HG02610 (cell line): ENCODE measurements around the gene MYH16.
"Not testable (repeated sequence)": the region's sequence is repeated elsewhere in the genome, so short reads cannot be mapped to it uniquely, and the experiment has no call there.

Experiments used
- ATAC-seq: cut with Tn5 transposase; IDR thresholded peaks from one replicate; pipeline ENCODE4 v1.9.1; 2021; ENCODE audit warnings: mild to moderate bottlenecking, moderate library complexity; ENCODE audit not compliant: unreplicated experiment

MYH16 gene

GRCh38 chr7:99301496-99301895 lies 28.9 kb downstream of the MYH16 start:
- no peak for ATAC-seq

DNA sequence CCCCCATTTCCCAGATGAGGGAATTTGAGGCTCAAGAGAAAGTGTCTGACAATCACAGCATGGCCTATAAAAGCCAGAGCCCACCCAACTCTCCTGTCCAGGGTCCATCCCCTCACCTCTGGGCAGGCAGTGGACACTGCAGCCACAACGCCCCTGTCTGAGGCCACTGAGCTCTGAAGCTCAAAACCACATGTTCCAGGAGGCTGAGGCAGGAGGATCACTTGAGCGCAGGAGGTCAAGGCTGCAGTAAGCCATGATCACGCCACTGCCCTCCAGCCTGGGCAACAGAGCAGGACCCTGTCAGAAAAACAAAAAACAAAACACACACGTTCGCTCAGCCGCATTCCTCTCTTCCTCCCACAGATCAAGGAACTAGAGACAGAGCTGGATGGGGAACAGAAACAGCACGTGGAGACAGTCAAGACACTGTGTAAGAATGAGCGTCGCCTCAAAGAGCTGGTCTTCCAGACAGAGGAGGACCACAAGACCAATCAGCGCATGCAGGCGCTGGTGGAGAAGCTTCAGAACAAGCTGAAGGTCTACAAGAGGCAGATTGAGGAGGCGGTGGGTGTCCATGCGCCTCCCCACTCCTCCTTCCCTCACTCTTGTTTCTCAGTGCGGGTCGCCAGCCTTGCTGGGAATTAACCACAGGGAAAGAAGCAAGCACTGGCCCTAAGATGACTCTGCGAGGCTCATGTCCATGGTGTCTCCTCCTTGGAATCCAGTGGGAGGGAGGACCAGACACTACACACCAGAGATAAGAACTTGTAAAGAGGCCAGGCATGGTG lies 33.0 kb downstream of the MYH16 start:
- ATAC-seq: no peak

GRCh38 chr7:99308461-99309074 lies 35.9 kb downstream of the MYH16 start:
- ATAC-seq: no peak

DNA sequence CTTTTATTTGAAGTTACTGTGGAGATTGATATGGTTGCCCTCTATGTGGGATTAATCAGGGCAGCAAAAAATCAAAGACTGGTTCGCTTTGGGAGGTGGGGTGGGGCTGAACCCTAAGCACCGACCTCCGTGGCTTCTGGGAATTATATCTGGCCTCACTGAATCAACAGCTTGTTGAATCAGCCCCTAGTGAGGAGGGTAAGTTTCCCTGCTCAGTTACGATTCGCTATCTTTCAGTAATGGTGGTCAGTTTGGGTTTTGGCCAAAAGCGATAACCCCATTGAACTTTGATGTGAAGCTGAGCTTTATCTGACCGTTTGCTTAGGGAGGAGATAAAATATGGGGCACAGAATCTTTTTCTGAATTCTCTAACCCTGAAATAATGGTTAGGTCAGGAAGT lies 36.5 kb downstream of the MYH16 start:
- no peak for ATAC-seq

GRCh38 chr7:99310004-99310403 lies 37.4 kb downstream of the MYH16 start:
- no peak for ATAC-seq

DNA sequence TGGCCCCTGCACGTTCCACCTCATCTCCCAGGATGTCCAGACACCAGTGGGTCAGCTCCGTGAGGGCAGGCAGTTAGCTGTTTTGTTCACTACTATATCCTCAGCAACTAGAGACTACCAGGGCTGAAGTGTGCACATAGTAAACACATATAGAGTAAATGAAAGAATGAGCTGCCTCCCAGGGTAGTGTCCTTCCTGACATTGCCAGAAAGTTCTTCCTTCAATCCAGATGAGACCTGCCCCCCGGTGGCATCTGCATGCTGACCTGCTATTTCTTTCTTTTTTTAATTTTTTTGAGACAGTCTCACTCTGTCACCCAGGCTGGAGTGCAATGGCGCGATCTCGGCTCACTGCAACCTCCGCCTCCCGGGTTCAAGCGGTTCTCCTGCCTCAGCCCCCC lies 39.1 kb downstream of the MYH16 start:
- no peak for ATAC-seq

DNA sequence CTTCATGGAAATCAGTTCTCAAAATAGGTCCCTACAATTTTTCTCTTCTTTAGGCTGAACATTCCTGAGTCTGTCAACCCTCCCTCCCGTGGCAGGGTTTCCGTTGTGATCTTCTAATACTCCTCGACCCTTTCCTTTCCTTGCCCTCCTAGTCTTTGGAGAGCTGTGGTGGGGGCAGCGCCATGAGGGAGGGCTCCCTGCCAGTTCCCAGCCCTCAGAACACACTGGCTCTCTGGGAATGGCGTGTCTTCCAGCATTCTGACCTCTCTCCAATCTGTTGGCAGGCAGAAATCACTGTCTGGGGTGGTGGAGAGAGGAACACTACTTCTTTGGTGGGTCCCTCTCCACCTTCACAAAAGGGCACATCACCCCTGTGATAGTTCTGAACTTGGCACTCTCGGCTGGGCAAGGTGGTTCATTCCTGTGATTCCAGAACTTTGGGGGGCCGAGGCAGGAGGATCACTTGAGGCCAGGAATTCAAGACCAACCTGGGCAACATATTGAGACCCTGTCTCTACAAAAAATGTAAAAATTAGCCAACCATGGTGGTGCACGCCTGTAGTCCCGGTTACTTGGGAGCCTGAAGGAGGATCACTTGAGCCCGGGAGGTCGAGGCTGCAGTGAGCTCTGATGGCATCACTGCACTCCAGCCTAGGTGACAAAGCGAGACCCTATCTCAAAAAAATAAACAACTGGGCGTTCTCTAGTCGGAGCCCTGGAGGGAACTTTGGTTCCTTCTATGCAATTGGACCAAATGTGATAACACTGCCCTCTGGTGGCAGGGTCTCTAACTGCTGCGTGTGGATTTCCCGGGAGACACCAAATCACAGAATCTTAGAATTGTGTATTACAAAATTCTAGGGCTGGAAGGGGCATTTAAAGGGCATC lies 39.9 kb downstream of the MYH16 start:
- ATAC-seq: no peak

GRCh38 chr7:99313204-99313573 lies 40.5 kb downstream of the MYH16 start:
- no peak for ATAC-seq

- ATAC-seq: no peak
Measured at GRCh38 chr7:99314504-99314903, 41.9 kb downstream of the MYH16 start.

DNA sequence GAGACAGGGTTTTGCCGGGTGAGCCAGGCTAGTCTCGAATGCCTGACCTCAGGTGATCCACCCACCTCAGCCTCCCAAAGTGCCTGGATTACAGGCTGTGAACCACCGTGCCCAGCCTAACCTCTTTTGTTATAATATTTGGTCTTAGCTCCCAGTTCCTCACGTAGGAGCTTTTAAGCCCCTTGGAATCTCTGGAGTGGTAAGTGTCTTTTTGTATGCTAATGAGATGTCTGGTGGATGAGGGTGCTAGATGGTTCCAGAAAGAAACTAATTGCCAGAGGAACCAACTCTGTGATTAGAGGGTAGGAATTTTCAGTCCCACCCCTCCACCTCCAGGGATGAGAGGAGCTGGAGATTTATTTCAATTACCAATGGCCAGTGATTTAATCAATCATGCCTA lies 47.7 kb downstream of the MYH16 start:
- ATAC-seq: no peak

GRCh38 chr7:99322659-99323058 lies 50.0 kb downstream of the MYH16 start:
- ATAC-seq: not testable (repeated sequence)

DNA sequence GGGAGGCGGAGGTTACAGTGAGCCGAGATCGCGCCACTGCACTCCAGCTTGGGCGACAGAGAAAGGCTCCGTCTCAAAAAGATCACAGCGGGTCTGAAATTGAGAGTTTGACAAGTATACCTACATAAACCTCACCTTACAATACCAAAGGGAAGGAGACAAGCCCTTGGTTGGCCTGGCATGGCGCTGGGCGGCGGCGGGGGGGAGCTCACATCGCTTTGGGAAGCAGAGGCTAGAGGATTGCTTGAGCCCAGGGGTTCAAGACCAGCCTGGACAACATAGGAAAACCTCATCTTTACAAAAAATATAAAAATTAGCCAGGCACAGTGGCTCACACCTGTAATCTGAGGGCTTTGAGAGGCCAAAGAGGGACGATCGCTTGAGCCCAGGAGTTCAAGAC lies 51.9 kb downstream of the MYH16 start:
- no peak for ATAC-seq

- ATAC-seq: no peak
Measured at GRCh38 chr7:99325001-99325493, 52.4 kb downstream of the MYH16 start.

GRCh38 chr7:99325592-99326407 lies 53.2 kb downstream of the MYH16 start, which contains the start of gene ARPC1A:
Gene ARPC1A, plus strand, starts transcription at chr7:99325898. Its CDS starts 7,456 bp downstream, at chr7:99333354.
- ATAC-seq: peak; percentile 80

DNA sequence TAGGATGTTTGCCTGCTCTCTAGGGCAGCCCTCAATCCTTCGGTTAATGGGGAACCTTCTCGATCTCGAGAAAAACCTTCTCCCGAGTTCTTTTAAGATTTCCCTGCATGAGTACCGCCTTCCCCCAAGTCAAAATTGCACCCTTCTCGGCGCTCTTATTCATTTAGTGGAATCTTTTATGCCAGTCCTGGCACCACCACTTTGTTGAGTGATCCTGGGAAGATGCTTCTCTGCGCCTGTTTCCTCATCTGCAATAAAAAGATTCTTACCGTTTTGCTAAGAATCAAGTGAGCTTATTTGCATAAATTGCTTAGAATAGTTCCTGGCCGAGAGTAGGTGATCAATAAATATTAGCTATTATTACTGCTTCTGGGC lies 53.8 kb downstream of the MYH16 start:
- no peak for ATAC-seq

- not testable (repeated sequence) for ATAC-seq
Measured at GRCh38 chr7:99330314-99330961, 57.8 kb downstream of the MYH16 start.

DNA sequence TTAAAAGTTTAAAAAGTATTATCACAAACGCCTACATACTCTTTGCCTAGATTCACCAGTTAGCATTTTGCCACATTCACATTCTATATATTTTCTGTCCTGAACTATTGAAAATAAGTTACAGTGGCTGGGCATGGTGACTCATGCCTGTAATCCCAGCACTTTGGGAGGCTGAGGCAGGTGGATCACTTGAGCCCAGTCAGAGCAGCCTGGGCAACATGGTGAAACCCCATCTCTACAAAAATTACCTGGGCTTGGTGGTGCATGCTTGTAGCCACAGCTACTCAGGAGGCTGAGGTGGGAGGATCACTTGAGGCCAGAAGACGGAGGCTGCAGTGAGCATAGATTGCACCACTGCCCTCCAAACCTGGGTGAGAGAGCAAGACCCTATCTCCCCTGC lies 58.4 kb downstream of the MYH16 start:
- no peak for ATAC-seq

- no peak for ATAC-seq
Measured at GRCh38 chr7:99339595-99339994, 67.0 kb downstream of the MYH16 start.

GRCh38 chr7:99340659-99341058 lies 68.0 kb downstream of the MYH16 start:
- ATAC-seq: no peak

GRCh38 chr7:99344061-99344647 lies 71.5 kb downstream of the MYH16 start:
- ATAC-seq: no peak
